ENCODE results near the gene ANKRD65. TPM values are rescaled to one million over a fixed set of nuclear protein-coding genes. Genes with fewer than 3 reads are reported as not detected.
A peak's percentile ranks its signal among the peaks of the same experiment; 100 is the strongest.
"Not testable (repeated sequence)": the region's sequence is repeated elsewhere in the genome, so short reads cannot be mapped to it uniquely, and the experiment has no call there.

Gene ANKRD65
- total RNA-seq, 2 experiments from 2014 or later = not detected

GRCh38 chr1:1374929-1375662 is 46.0 kb downstream of the ANKRD65 start, which contains the start of gene AURKAIP1:
Gene AURKAIP1, minus strand, starts transcription at chr1:1375207. Its CDS starts 451 bp downstream, at chr1:1374756.
- DNase-seq = peak; percentile 98
- H3K27ac Mint-ChIP-seq = peak within 1 kb of the TSS; percentile 90
- H3K36me3 Mint-ChIP-seq (ENCODE audit: low read depth) = peaks cover 1% of the 10 kb centered on the region
- CTCF ChIA-PET = interaction anchor here (1.3 kb wide), 2 partner anchors 20 to 27 kb away, joined by 3 read pairs; no protein-coding TSS in a partner anchor
- no peaks in the 10 kb centered on the region for H3K9me3 Mint-ChIP-seq
- H3K4me3 Mint-ChIP-seq = peak within 1 kb of the TSS; percentile 89
- H3K4me1 Mint-ChIP-seq (ENCODE audit: low read depth) = peaks cover 25% of the 10 kb centered on the region
- H3K27me3 Mint-ChIP-seq (ENCODE audit: low read depth) = no peaks in the 10 kb centered on the region
- intact Hi-C loops (cut with micrococcal nuclease) = loop anchor here (1.0 to 2.0 kb wide), 9 partner anchors 24 to 259 kb away; partner anchors contain the start of genes C1orf159, CCNL2, CPTP and DVL1

- H3K4me3 Mint-ChIP-seq = peak overlapping the region; percentile 89
- intact Hi-C loops (cut with micrococcal nuclease) = loop anchor here (2.0 kb wide), 1 partner anchor 50 kb away; the partner anchor contains the start of genes CPTP and INTS11
Measured at GRCh38 chr1:1374589-1374928, 46.5 kb downstream of the ANKRD65 start.

GRCh38 chr1:1373815-1374588 is 47.1 kb downstream of the ANKRD65 start:
- Mint-ChIP-seq H3K36me3 (ENCODE audit: low read depth) (peaks cover 1% of the 10 kb centered on the region), H3K27me3 (ENCODE audit: low read depth) (no peaks in the 10 kb centered on the region), H3K4me3 (peak overlapping the region; percentile 89), H3K9me3 (no peaks in the 10 kb centered on the region), H3K4me1 (ENCODE audit: low read depth) (peaks cover 25% of the 10 kb centered on the region), H3K27ac (peak overlapping the region; percentile 68)
- intact Hi-C loops (cut with micrococcal nuclease) = loop anchor here (2.0 kb wide), 1 partner anchor 49 kb away; the partner anchor contains the start of genes CPTP and INTS11
- DNase-seq = no peak
- CTCF ChIA-PET = no interaction called here

More at GRCh38 chr1:1374589-1374928, 46.5 kb downstream of the ANKRD65 start:
- DNase-seq = no peak
- Mint-ChIP-seq H3K4me1 (ENCODE audit: low read depth) (peaks cover 25% of the 10 kb centered on the region), H3K27me3 (ENCODE audit: low read depth) (no peaks in the 10 kb centered on the region), H3K27ac (peak overlapping the region; percentile 68), H3K9me3 (no peaks in the 10 kb centered on the region), H3K36me3 (ENCODE audit: low read depth) (peaks cover 1% of the 10 kb centered on the region)
- CTCF ChIA-PET = interaction anchor here (1.3 kb wide), 1 partner anchor 26 kb away, joined by 3 read pairs; no protein-coding TSS in a partner anchor

- Mint-ChIP-seq H3K27me3 (ENCODE audit: low read depth) (no peaks in the 10 kb centered on the region), H3K36me3 (ENCODE audit: low read depth) (peaks cover 1% of the 10 kb centered on the region), H3K9me3 (no peaks in the 10 kb centered on the region), H3K4me3 (peak overlapping the region; percentile 89), H3K4me1 (ENCODE audit: low read depth) (peaks cover 25% of the 10 kb centered on the region), H3K27ac (peak overlapping the region; percentile 36)
- intact Hi-C loops (cut with micrococcal nuclease) = no loop called here
- CTCF ChIA-PET = no interaction called here
- DNase-seq = no peak
Measured at GRCh38 chr1:1373051-1373814, 47.8 kb downstream of the ANKRD65 start.

GRCh38 chr1:1371746-1372711 is 49.0 kb downstream of the ANKRD65 start:
- DNase-seq = peak; percentile 85
- intact Hi-C loops (cut with micrococcal nuclease) = loop anchor here (1.0 kb wide), 3 partner anchors 67 to 339 kb away; no protein-coding TSS in a partner anchor

GRCh38 chr1:1371364-1371745 is 49.7 kb downstream of the ANKRD65 start:
- no peak overlapping the region for H3K27ac Mint-ChIP-seq
- peaks cover 1% of the 10 kb centered on the region for H3K36me3 Mint-ChIP-seq (ENCODE audit: low read depth)
- no peaks in the 10 kb centered on the region for H3K9me3 Mint-ChIP-seq
- CTCF ChIA-PET = interaction anchor here (0.7 to 2.6 kb wide), 10 partner anchors 18 to 180 kb away, joined by 3 to 11 read pairs (median 4); no protein-coding TSS in a partner anchor
- no peak overlapping the region for H3K4me3 Mint-ChIP-seq
- peaks cover 25% of the 10 kb centered on the region for H3K4me1 Mint-ChIP-seq (ENCODE audit: low read depth)
- no peaks in the 10 kb centered on the region for H3K27me3 Mint-ChIP-seq (ENCODE audit: low read depth)
- DNase-seq = no peak
- intact Hi-C loops (cut with micrococcal nuclease) = no loop called here

More at GRCh38 chr1:1371746-1372711, 49.0 kb downstream of the ANKRD65 start:
- H3K27ac Mint-ChIP-seq = no peak overlapping the region
- H3K27me3 Mint-ChIP-seq (ENCODE audit: low read depth) = no peaks in the 10 kb centered on the region
- H3K9me3 Mint-ChIP-seq = no peaks in the 10 kb centered on the region
- H3K36me3 Mint-ChIP-seq (ENCODE audit: low read depth) = peaks cover 1% of the 10 kb centered on the region
- CTCF ChIA-PET = interaction anchor here (0.7 to 2.6 kb wide), 13 partner anchors 18 to 249 kb away, joined by 3 to 11 read pairs (median 3); no protein-coding TSS in a partner anchor
- H3K4me1 Mint-ChIP-seq (ENCODE audit: low read depth) = peaks cover 25% of the 10 kb centered on the region
- no peak overlapping the region for H3K4me3 Mint-ChIP-seq

GRCh38 chr1:1370771-1371300 is 50.2 kb downstream of the ANKRD65 start:
- CTCF ChIA-PET = interaction anchor here (0.7 to 2.6 kb wide), 5 partner anchors 17 to 180 kb away, joined by 3 to 11 read pairs (median 3); no protein-coding TSS in a partner anchor
- Mint-ChIP-seq H3K27me3 (ENCODE audit: low read depth) (no peaks in the 10 kb centered on the region), H3K9me3 (no peaks in the 10 kb centered on the region), H3K36me3 (ENCODE audit: low read depth) (peaks cover 1% of the 10 kb centered on the region), H3K4me1 (ENCODE audit: low read depth) (peaks cover 23% of the 10 kb centered on the region), H3K27ac (no peak overlapping the region), H3K4me3 (no peak overlapping the region)
- intact Hi-C loops (cut with micrococcal nuclease) = no loop called here
- no peak for DNase-seq

- H3K9me3 Mint-ChIP-seq; H3K4me3 Mint-ChIP-seq; intact Hi-C loops (cut with micrococcal nuclease); H3K36me3 Mint-ChIP-seq (ENCODE audit: low read depth); DNase-seq; H3K27ac Mint-ChIP-seq; H3K27me3 Mint-ChIP-seq (ENCODE audit: low read depth): not testable (repeated sequence)
- CTCF ChIA-PET = interaction anchor here (0.6 to 2.6 kb wide), 3 partner anchors 18 to 130 kb away, joined by 3 to 11 read pairs (median 3); no protein-coding TSS in a partner anchor
- peaks cover 23% of the 10 kb centered on the region for H3K4me1 Mint-ChIP-seq (ENCODE audit: low read depth)
Measured at GRCh38 chr1:1370094-1370493, 51.0 kb downstream of the ANKRD65 start.
